GM19025 (cell line): Measurements from ENCODE around the gene CPNE6.

Experiments used
- ATAC-seq: cut with Tn5 transposase; IDR thresholded peaks from one replicate; pipeline ENCODE4 v1.9.1; 2021; ENCODE audit warnings: mild to moderate bottlenecking, low read depth, moderate library complexity; ENCODE audit not compliant: unreplicated experiment

The CPNE6 gene

GRCh38 chr14:24054324-24054641 is 17.1 kb upstream of the CPNE6 start:
- ATAC-seq: no peak

- ATAC-seq: no peak
These were observed 16.7 kb upstream of the CPNE6 start for GRCh38 chr14:24054646-24055045.

DNA sequence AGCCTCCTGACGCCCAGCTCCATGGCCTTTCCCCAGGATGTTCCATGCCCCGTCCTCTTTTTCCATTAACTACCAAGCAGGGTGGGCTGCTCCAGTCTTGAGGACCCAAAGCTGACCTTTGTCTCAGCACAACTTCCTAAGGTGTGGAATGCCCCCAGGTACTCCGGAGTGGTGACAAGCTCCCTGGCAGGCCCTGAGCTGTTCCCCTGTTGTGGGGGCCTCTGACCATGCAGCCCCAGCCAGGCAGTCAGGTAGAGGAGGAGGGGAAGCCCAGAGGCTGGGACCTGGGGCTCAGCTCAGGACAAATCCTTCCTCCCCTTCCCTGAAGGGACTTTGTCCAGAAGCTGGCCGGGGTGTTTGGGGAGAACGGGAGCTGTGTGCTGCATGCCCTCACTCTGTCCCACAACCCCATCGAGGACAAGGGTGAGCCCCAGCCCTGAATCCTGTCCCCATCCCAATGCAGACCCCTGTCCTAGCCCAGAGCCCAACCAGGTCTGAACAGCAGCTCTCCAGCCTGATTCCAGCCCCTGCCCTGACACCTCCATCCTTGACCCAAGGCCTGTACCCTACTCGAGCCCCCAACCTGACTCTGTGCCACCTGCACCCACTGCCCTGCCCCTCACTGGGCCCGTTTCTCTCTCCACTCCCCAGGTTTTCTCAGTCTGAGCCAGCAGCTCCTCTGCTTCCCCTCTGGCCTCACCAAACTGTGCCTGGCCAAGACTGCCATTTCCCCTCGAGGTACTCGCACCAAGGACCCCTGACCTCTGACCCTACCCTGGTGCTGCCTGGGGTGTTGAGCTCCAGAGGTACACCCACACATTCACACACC is 15.2 kb upstream of the CPNE6 start:
- no peak for ATAC-seq

DNA sequence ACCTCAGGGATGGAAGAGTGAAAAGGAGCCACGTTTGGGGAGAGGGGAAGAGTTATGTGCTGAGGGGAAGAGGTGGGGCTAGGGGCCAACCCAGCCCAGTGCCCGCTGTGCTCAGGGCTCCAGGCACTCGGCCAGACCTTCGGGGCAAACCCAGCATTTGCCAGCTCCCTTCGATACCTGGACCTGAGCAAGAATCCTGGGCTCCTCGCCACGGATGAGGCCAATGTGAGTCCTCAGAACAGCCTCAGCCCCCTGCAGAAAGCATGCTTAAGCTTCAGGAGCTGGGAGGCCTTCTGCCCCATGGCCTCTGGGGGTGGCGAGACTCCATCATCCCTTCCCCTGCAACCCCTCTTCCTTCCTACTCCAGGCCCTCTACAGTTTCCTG is 14.6 kb upstream of the CPNE6 start:
- no peak for ATAC-seq

DNA sequence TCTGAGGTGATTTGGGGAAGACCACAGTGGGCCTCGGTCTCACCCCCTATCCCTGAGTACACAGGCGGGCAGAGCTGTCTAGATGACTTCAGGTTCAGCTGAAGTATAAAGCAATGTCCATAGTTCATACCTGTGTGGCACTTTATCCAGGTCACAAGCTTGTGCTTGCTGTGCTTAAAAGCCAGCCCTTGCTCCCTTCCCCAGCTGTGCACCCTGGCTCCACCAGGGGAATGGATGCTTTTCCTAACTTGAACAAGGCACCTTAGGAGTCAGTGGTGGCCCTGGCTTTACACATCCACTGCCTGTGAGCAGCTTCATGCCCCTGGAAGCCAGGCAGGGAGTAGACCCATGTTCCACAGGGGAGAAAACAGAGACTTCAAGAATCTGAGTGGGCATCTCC is 14.1 kb upstream of the CPNE6 start:
- ATAC-seq: no peak

- ATAC-seq: no peak
These were observed 13.5 kb upstream of the CPNE6 start for GRCh38 chr14:24057867-24058259.

- peak; percentile 57 for ATAC-seq
These were observed 13.0 kb upstream of the CPNE6 start for GRCh38 chr14:24058260-24058950.

GRCh38 chr14:24058951-24059475 is 12.3 kb upstream of the CPNE6 start:
- ATAC-seq: no peak

GRCh38 chr14:24059841-24060388 is 11.4 kb upstream of the CPNE6 start:
- ATAC-seq: no peak

GRCh38 chr14:24060443-24060842 is 10.9 kb upstream of the CPNE6 start:
- no peak for ATAC-seq

DNA sequence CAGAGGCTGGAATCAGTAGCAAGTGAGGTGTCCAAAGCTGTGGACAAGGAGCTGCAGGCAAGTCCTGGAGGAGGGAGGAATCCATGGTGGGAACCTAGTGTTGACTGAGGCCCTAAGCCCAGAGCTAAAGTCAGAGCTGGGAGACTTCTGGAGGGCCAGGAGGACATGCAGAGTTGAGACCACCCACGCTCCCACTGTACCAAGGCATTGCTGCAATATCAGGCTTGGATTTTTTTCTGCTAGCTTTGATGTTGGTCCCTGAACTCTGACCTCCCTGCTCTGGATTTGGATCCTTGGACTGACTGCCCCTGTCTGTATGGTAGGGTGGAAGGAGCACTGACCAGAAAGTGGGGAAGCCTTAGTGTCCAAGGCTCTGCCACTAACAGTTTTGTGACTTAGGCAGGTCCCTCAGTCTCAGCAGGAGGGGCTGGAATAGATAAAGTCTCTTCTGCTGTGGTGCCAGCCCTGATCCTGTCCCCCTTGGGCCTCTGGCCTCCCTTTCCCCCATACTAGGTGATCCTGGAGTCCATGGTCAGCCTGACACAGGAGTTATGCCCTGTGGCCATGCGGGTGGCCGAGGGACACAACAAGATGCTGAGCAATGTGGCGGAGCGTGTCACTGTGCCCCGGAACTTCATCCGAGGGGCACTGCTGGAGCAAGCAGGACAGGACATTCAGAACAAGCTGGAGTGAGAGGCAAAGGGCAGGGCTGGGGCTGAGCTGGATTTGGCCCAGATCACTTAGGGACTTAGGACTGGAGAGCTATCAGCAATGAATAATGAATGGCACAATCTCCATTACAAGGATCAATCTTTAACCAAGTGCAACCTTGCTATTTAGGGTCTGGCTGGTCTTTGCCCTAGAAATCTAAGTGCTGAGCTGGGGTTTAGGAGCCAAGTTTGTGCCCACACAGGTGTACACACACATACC is 10.1 kb upstream of the CPNE6 start:
- ATAC-seq: no peak

DNA sequence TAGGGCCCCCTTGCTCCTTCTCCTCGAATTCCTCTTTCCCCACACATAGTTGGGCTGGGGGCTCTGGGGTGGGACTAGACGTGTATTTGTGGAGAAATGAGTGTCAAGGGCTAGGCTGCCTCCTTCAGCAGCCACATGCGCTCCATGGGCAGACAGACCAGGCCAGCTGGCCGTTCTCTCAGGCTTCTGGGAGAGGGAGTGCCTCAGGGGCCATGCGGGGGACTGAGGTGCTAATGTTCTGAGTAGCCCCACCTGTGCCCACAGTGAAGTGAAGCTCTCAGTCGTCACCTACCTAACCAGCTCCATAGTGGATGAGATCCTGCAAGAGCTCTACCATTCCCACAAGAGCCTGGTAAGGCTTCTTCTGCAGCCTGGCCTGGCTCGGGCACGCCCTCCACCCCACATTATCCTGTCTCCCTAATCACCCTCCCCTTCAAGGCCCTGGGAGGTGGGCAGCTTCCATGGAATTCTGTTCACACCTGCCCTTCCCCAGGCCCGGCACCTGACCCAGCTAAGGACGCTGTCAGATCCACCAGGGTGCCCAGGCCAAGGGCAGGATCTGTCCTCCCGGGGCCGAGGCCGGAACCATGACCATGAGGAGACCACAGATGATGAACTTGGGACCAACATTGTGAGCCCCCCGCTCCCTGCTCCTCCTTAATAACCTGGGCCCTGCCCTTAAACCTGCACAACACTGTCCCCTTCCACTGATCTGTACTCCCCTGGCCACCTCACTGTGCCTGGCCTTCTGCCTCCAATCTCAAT is 9.0 kb upstream of the CPNE6 start:
- no peak for ATAC-seq

DNA sequence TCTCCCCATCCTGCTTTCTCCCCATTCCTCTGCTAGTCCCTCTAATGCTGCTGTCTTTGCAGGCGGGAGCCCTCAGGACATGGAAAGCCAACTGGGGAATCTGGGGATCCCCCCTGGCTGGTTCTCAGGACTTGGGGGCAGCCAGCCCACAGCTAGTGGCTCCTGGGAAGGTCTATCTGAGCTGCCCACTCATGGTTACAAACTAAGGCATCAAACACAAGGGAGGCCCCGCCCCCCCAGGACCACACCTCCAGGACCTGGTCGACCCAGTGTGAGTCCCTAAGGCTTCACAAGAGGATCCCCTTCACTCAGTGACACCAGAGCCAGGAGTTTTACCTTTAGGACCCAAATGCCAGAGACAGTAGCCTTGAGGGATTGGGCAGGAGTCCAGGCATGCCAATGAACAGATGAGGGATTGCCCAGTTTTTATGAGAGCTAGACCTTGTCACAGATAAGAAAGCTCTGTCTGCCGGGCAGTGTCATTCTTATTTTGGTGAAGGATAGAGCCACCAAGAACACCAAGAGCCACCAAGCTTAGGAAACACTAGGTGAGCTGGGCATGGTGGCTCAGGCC is 8.0 kb upstream of the CPNE6 start:
- no peak for ATAC-seq

DNA sequence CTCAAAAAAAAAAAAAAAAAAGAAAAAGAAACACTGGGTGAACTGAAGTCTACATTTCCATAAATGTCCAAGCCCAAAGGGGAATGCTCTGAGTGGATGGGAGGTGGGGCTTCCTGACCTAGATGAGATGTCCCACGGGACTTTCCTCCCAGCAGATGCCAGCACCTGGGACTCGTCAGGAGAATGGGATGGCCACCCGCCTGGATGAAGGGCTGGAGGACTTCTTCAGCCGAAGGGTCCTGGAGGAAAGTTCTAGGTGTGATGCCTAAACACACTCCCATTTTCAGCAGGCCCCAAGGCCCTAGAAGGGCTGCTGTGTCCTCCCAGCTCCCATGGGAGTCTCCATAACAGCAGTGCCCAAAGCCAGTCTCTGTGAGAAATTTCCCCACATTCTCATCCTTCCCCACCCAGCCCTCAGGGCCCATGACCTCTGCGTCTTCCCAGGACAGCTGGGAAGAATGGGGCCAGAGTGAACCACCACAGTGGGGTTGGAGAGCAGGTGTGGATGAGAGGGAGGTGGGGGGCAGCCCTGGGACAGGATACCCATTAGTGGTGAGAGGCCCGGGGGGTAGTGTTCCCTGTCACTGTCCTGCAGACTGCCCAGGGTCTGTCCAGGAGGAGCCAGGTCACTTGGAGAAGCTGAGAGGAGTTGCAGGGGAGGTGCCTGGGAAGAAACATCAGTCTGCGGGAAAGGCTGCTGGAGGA is 7.1 kb upstream of the CPNE6 start:
- ATAC-seq: no peak

DNA sequence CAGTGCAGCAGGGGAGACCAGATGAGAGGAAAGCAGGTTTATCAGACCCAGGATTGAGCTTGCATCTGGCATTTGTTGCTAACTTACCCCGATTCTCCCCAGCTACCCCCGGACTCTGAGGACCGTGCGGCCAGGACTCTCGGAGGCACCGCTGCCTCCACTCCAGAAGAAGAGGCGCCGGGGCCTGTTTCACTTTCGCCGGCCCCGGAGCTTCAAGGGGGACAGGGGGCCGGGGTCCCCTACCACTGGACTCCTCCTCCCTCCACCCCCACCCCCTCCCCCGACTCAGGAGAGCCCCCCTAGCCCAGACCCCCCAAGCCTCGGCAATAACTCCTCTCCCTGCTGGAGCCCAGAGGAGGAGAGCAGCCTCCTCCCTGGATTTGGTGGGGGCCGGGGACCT is 6.5 kb upstream of the CPNE6 start:
- no peak for ATAC-seq

DNA sequence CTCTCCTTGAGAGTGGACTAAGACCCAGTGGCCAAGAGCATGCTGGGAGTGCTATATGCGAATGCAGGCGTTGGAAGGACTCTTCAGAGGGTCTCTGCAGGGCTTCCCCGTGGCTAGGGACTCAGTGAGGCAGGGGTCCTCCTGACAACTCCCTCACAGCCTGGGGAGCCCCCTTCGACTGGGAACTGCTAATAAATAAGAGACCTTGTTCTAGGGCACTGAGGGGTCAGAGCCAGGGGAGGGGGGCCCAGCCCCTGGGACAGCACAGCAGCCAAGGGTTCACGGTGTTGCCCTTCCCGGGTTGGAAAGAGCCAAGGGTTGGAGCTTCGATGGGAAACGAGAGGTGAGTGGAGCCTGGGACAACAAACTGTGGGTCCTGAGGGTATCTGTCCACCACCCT is 6.0 kb upstream of the CPNE6 start:
- ATAC-seq: no peak

GRCh38 chr14:24066496-24067132 is 4.7 kb upstream of the CPNE6 start:
- ATAC-seq: no peak
